Renal cortical epithelial cell (primary cell): ENCODE data around the gene SOCS3. TPM values are rescaled to one million over a fixed set of nuclear protein-coding genes. Genes with fewer than 3 reads are reported as not detected.

Experiments
- DNase-seq: peaks from one replicate; pipeline ENCODE4 v3.0.0-alpha.2; 2011; ENCODE audit warnings: low read depth
- total RNA-seq: library from RNA; depleted of rRNA; stranded (reverse); fragments of >200 nt; gene quantifications from 2 replicates; pipeline ENCODE4 v1.2.3, GENCODE V29; 2014

The SOCS3 gene
- total RNA-seq, 1 donor from 2014 or later: 94.7 TPM

DNA sequence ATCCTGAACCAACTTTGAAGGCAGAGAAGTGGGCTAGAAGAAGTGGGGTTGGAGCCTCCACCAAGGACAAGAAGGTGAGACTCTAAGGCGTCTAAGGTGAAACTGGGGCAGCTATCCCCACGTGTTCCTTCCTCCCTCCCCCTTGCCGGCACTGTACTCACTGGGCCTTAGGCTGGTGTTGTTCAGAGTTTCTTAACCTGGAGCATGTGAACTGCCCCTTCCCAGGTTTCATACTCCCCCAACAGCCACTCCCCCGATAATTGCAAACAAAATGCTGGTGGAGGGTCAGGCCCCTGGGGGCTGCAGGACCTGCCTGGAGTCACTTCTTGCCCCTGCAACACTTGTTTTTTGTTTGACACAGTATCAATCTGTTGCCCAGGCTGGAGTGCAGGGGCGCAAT, 7.3 kb upstream of the SOCS3 start:
- DNase-seq: no peak

GRCh38 chr17:78366109-78366848, 6.4 kb upstream of the SOCS3 start:
- DNase-seq: peak; percentile 75

GRCh38 chr17:78365561-78366108, 5.8 kb upstream of the SOCS3 start:
- peak; percentile 91 for DNase-seq

GRCh38 chr17:78364436-78365281, 4.8 kb upstream of the SOCS3 start:
- DNase-seq: no peak

DNA sequence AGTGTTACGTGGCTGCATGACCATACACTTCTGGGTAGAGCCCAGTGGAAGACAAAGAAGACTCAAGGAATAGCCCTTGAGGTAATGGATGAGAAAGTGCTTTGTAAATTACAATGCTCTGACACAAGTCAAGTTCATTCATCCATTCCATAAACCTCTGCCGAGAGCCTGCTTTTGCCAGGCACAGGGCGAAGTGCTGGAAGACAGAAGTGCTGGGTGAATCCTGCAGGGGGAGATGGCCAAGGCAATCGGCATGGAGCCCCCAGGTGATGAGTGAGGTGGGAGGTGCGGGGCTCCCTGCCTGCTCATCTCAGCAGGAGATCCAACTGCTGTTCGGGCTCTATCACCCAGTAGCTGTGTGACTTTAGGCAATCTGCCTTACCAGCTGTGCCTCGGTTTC, 2.8 kb upstream of the SOCS3 start:
- DNase-seq: peak; percentile 81

- no peak for DNase-seq
These were observed 2.4 kb upstream of the SOCS3 start for GRCh38 chr17:78362232-78362631.

- no peak for DNase-seq
These were observed 1.4 kb upstream of the SOCS3 start for GRCh38 chr17:78361225-78361701.

DNA sequence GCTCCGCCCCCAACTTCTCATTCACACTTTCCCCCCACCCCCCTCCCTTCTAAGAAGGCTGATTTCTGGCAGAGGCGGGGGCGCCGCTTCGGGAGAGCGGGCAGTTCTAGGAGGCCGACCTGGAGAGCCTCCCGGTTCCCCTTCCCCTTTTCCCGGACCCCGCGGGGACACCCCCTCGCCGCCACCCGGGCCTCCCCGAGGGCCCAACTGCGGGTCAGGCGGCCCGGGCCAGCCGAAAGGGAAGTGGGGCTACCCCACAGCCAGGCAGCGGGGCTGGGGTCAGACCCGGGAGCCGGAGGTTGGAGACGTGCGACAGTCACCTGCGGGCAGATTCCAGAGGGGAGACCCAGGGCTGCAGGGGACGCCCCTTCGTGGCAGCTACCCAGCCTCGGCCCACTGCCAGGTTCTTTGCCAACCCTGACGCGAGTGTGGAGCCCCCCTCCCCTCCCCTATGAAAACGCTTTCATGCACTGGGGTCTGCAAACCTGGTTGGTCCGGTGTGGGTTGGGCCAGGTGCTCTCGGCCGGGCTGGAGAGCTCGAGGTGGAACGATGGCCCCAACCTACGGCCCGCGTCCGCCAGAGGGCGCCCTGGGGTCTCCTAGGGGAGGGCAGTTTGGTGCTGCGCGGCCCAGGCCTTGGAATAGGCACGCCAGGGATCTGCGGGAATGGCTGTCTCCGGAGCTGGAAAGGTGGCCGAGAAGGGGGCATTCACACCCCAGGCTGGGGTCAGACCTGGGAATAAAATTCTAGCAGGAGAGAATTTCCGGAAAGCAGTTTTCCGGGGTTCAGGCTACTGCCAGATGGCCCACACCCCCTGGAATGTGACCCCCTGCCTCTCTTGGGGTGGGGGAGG, 721 bp upstream of the SOCS3 start:
- DNase-seq: peak; percentile 57

DNA sequence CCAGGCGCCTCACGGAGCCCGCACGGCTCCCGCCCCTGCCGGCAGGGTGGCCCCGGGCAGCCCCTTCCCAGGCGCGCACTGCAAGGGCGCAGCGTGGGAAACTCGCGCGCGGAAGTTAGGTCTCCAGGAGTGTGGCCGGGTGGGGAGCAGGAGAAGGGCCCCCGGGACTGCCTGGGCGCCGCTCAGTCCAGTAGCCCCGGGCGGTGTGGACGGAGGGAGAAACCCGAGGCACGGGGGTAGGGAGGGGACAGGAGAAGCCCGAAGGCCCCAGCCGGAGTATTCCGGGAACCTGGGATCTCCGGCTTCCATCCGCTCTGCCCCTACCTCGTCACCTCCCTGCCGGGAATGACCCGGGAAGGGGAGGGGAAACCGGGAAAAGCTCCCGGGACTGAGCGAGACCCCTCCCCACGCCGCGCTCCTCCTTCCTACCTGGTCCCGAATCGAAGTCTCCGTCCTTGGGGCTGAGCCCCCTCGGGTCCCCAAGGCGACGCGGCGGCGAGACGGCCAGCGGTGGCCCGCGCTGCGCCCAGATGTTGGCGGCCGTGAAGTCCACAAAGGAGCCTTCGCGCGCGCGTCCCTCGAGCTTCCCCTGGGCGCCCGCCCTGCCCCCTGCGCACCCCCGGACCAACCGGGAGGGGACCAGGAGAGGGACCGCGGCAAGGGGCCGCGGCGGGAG, 418 bp downstream of the SOCS3 start:
- DNase-seq: no peak

- DNase-seq: no peak
These were observed 1.1 kb downstream of the SOCS3 start for GRCh38 chr17:78358538-78359320.

- no peak for DNase-seq
These were observed 2.0 kb downstream of the SOCS3 start for GRCh38 chr17:78357672-78358537.

DNA sequence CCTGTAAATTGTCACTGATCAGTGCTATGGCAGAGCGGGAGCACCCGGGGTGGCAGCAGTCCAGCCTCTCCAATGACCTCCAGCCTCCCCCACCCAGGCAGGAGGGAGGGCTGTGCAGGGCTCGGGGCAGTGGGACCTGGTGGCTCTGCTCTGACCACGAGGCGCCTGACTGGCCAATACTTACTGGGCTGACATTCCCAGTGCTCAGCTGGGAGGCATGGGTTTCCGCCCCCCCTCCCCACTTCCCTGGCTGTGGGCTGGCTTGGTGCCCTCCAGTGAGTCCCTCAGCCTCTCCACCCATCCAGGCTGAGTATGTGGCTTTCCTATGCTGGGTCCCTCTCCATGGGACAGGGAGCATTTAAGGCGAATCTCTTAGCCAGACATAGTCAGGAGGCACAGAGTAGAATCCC, 2.7 kb downstream of the SOCS3 start:
- DNase-seq: no peak

- peak; percentile 95 for DNase-seq
These were observed 3.7 kb downstream of the SOCS3 start for GRCh38 chr17:78356101-78356713.

DNA sequence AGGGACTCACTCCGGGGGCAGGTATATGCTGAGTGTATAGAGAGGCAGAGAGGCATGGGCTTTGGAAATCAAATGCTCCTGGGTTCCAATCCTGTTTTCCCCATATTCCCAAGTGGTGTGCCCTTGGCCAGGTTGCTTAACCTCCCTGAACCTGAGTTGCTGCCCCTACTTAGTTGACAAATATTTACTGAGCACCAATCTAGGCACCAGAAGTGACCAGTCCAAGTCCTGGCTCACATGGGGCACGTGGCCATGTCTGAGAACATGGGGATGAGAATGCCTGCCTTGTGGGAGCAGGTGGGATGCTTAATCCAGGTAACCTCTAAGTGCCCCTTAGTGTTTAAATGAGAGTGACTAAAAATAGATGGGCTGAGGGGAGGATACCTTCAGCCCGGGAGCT, 4.2 kb downstream of the SOCS3 start:
- peak; percentile 47 for DNase-seq

GRCh38 chr17:78355045-78355641, 4.7 kb downstream of the SOCS3 start:
- no peak for DNase-seq

- no peak for DNase-seq
These were observed 6.0 kb downstream of the SOCS3 start for GRCh38 chr17:78353834-78354233.

DNA sequence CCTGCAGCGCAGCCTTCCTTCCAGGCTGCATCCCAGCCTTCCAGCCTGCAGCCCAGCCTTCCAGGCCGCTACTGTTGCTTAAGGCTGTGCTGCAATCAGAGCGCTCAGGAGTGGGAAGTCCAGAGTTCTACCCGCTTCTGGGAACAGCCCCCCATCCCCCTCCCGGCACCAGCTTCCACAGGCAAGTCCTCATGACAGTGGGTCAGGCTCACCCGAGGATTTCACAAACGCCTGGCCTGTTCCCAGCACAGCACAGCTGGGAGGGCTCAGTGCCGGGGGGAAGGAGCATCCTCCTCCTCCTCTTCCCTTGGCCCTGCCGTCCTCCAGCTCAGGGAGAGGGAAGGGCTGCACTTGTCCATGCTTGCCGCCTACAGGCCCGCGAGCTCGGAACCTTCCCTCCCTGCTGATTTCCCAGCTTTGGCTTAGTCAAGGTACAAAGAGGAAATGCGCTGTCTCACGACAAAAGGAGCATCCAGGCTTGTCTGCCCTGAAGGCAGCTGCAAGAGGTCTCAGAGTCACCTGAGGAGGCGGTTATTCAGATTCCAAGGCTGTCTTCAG, 8.3 kb downstream of the SOCS3 start:
- peak; percentile 92 for DNase-seq
